Fibroblast of villous mesenchyme (primary cell): Measurements from ENCODE around the gene ALKAL2. TPM values are rescaled to one million over a fixed set of nuclear protein-coding genes. Genes with fewer than 3 reads are reported as not detected.
A peak's percentile ranks its signal among the peaks of the same experiment; 100 is the strongest.
"Not testable (repeated sequence)": the region's sequence is repeated elsewhere in the genome, so short reads cannot be mapped to it uniquely, and the experiment has no call there.

Source experiments
- DNase-seq: peaks from one replicate; pipeline ENCODE4 v3.0.0-alpha.2; 2010; ENCODE audit warnings: low read depth
- H3K4me3 ChIP-seq: 2 replicates; pipeline ENCODE4 v1.5.1; 2011; ENCODE audit warnings: low read depth, mild to moderate bottlenecking, low read length
- total RNA-seq: library from RNA; depleted of rRNA; stranded (reverse); fragments of >200 nt; gene quantifications from 2 replicates; pipeline ENCODE4 v1.2.3, GENCODE V29; 2012
- TF ChIP-seq, protein P1 (sequence below): IDR thresholded peaks from 2 replicates; pipeline ENCODE4 v1.5.1; 2012; ENCODE audit warnings: low read depth, mild to moderate bottlenecking, low read length; ENCODE audit not compliant: insufficient read depth

The ALKAL2 gene
- 0.43 TPM in 1 of 2 replicates, not detected in the other for total RNA-seq

DNA sequence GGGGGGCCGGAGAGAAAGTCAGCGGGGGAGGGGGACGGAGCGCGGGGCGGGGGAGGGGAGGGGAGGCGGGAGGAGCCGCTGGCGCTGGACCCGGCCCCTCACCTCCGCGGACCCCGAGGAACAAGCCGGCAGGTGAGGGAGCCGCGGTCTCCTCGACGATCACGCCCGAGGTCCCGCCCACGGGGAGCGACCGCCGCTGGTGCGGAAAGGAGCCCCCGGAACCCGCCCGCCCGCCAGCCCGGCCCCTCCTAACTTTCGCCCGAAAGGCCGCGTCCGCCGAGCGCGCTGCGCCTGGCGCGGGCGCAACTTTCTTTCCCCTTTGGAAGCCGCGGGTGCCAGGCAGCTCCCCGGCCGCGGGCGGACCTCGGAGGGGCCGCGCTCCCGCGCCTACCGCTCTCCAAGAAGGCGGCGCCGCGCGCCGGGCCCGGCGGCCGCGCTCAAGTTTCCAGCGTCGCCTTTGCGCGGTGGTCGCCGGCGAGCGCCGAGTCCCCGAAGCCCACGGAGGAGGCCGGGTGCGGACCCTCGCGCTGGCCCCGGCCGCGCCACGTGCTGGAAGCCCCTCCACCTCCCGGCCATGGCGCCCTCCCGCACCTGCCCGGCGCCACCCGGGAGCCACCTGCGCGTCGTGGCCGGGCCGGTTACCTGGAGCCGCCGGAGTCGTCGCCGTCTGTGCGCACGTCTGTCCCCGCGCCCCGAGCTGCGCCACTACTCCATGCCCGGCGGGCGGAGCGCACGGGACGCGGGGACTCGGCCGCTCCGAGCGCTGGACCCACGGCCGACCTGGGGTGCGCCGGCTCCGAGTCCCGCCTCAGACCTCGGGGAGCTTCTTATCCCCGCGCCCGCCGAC lies at the start of gene ALKAL2:
ALKAL2 (minus strand) TSS at position 181 of the 847 bp plus-strand sequence. CDS start 256 bp downstream, outside the sequence.
- TF ChIP-seq, protein P1, sequence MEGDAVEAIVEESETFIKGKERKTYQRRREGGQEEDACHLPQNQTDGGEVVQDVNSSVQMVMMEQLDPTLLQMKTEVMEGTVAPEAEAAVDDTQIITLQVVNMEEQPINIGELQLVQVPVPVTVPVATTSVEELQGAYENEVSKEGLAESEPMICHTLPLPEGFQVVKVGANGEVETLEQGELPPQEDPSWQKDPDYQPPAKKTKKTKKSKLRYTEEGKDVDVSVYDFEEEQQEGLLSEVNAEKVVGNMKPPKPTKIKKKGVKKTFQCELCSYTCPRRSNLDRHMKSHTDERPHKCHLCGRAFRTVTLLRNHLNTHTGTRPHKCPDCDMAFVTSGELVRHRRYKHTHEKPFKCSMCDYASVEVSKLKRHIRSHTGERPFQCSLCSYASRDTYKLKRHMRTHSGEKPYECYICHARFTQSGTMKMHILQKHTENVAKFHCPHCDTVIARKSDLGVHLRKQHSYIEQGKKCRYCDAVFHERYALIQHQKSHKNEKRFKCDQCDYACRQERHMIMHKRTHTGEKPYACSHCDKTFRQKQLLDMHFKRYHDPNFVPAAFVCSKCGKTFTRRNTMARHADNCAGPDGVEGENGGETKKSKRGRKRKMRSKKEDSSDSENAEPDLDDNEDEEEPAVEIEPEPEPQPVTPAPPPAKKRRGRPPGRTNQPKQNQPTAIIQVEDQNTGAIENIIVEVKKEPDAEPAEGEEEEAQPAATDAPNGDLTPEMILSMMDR: no peak
- DNase-seq: peak; percentile 14

DNA sequence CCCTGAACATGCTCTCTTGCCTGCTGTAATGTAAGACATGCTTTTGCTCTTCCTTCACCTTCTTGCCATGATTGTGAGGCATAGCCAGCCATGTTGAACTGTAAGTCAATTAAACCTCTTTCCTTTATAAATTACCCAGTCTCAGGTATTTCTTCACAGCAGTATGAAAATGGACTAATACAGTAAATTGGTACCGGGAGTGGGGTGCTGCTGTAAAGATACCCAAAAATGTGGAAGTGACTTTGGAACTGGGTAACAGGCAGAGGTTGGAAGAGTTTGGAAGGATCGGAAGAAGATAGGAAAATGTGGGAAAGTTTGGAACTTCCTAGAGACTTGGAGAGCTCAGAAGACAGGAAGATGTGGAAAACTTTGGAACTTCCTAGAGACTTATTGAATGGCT lies 49.1 kb upstream of the ALKAL2 start:
- DNase-seq, H3K4me3 ChIP-seq: not testable (repeated sequence)

More for the DNA sequence above, at the start of gene ALKAL2:
- peak within 1 kb of the TSS; percentile 27 for H3K4me3 ChIP-seq

DNA sequence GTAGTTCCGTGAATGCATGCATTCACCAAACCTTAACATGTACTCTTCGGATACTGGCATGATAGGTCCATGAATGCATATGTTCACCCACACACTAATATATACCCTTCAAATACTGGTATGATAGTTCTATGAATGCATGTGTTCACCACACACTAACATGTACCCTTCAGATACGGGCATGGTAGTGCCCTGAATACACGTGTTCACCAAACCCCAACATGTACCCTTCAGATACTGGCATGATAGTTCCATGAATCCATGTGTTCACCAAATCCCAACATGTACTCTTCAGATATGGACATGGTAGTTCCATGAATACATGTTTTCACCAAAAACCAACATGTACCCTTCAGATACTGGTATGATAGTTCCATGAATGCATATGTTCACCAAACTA lies 48.5 kb upstream of the ALKAL2 start:
- H3K4me3 ChIP-seq: no peak overlapping the region
- no peak for DNase-seq
- TF ChIP-seq, protein P1: no peak

GRCh38 chr2:332592-332991 lies 44.7 kb upstream of the ALKAL2 start:
- DNase-seq: no peak
- no peak overlapping the region for H3K4me3 ChIP-seq
- TF ChIP-seq, protein P1: no peak

- DNase-seq: no peak
- H3K4me3 ChIP-seq: no peak overlapping the region
- TF ChIP-seq, protein P1: no peak
Measured at GRCh38 chr2:328761-329160, 40.9 kb upstream of the ALKAL2 start.

- TF ChIP-seq, protein P1: no peak
- DNase-seq: no peak
- no peak overlapping the region for H3K4me3 ChIP-seq
Measured at GRCh38 chr2:323035-323434, 35.1 kb upstream of the ALKAL2 start.

DNA sequence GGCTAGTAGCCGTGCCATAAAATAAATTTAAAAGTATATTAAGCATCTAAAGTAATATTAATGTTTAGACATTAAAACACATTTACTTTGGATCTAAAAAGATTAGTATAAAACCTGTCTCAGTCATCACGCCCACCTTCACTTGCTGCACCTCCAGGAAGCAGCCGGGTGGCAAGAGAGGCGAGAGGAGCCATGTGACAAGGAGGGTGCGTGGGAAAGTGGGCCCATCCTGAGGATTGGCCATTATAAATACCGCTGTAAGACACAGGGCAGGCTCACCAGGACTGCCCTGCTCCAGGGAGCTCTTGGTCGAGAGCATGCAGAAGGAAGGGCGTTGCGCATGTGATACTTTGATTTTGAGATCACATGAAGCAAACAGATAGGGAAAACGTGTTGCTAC lies 34.4 kb upstream of the ALKAL2 start:
- H3K4me3 ChIP-seq: no peak overlapping the region
- TF ChIP-seq, protein P1: no peak
- DNase-seq: no peak
